ENCODE measurements around the gene WDFY4. TPM values are rescaled to one million over a fixed set of nuclear protein-coding genes. Genes with fewer than 3 reads are reported as not detected.

Gene WDFY4
- total and polyA plus RNA-seq, 9 of the 15 experiments (the other 6 are each of a cell fraction or from before 2014, with no cell fraction given): 0.01 to 0.02 (median 0.01) TPM; not detected in 6

- no peaks in the 10 kb centered on the region for H3K4me1 ChIP-seq (replicated peaks in 1 of 2; ENCODE audit: control insufficient read depth in 2 of 2, insufficient read depth in 2 of 2, low read length in 2 of 2)
- H3K9ac ChIP-seq (ENCODE audit: insufficient read depth in 1 of 2, low read depth in 2 of 2, low read length in 2 of 2): no peak overlapping the region
- H2AFZ ChIP-seq (ENCODE audit: low read depth, low read length): no peak overlapping the region
- H3K4me3 ChIP-seq: no peak overlapping the region
- H3K9me1 ChIP-seq (ENCODE audit: control insufficient read depth, insufficient read depth, low read length): no peaks in the 10 kb centered on the region
- H4K20me1 ChIP-seq (replicated peaks; ENCODE audit: control insufficient read depth, insufficient read depth, low read length): no peaks in the 10 kb centered on the region
- no peak overlapping the region for H3K4me2 ChIP-seq (ENCODE audit: insufficient read depth, low read length)
- TF ChIP-seq SRSF1 (IDR thresholded peaks at IDR 0.05; ENCODE audit: low read depth, low read length) (no peak), ZFX (CRISPR knock-in tag; IDR thresholded peaks at IDR 0.05) (no peak), RBFOX2 (IDR thresholded peaks at IDR 0.05; ENCODE audit: low read depth, low read length) (no peak), SIRT6 (IDR thresholded peaks at IDR 0.05; ENCODE audit: low read depth, low read length) (no peak), HSF4 (CRISPR knock-in tag; IDR thresholded peaks at IDR 0.05; ENCODE audit: borderline replicate concordance) (no peak), SRF (CRISPR knock-in tag; IDR thresholded peaks at IDR 0.05) (no peak), POLR2AphosphoS5 (IDR thresholded peaks at IDR 0.05; ENCODE audit: control insufficient read depth, insufficient read depth, low read depth, low read length) (no peak), ZNF175 (CRISPR knock-in tag; IDR thresholded peaks at IDR 0.05; ENCODE audit: low read depth) (no peak), FOXA1 (IDR thresholded peaks at IDR 0.05; ENCODE audit: borderline replicate concordance) (no peak), NEUROD1 (IDR thresholded peaks at IDR 0.05; ENCODE audit: borderline replicate concordance, low read depth, low read length, partially characterized antibody) (no peak)
- TF ChIP-seq, protein P1, sequence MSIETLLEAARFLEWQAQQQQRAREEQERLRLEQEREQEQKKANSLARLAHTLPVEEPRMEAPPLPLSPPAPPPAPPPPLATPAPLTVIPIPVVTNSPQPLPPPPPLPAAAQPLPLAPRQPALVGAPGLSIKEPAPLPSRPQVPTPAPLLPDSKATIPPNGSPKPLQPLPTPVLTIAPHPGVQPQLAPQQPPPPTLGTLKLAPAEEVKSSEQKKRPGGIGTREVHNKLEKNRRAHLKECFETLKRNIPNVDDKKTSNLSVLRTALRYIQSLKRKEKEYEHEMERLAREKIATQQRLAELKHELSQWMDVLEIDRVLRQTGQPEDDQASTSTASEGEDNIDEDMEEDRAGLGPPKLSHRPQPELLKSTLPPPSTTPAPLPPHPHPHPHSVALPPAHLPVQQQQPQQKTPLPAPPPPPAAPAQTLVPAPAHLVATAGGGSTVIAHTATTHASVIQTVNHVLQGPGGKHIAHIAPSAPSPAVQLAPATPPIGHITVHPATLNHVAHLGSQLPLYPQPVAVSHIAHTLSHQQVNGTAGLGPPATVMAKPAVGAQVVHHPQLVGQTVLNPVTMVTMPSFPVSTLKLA (conservative IDR thresholded peaks at IDR 0.05): no peak
- TF ChIP-seq, protein P2, sequence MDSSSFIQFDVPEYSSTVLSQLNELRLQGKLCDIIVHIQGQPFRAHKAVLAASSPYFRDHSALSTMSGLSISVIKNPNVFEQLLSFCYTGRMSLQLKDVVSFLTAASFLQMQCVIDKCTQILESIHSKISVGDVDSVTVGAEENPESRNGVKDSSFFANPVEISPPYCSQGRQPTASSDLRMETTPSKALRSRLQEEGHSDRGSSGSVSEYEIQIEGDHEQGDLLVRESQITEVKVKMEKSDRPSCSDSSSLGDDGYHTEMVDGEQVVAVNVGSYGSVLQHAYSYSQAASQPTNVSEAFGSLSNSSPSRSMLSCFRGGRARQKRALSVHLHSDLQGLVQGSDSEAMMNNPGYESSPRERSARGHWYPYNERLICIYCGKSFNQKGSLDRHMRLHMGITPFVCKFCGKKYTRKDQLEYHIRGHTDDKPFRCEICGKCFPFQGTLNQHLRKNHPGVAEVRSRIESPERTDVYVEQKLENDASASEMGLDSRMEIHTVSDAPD (CRISPR knock-in tag; IDR thresholded peaks at IDR 0.05): no peak
- H3K27me3 ChIP-seq (ENCODE audit: control insufficient read depth in 2 of 2, insufficient read depth in 2 of 2, low read length in 2 of 2): peaks cover 8 to 35% of the 10 kb centered on the region in 2 experiments; a peak in 4 of 5 replicates
- H3K9me3 ChIP-seq (replicated peaks; ENCODE audit: control insufficient read depth, insufficient read depth, low read depth, low read length): no peaks in the 10 kb centered on the region
- DNase-seq (ENCODE audit: extremely low read depth in 1 of 4, low spot score in 3 of 4): no peak
- intact Hi-C loops (cut with micrococcal nuclease) (no loop called here), in situ Hi-C loops (cut with MboI) (no loop called here)
- CTCF ChIA-PET (ENCODE audit: low intra/inter-chr PET ratio): no interaction called here
- no peak for FAIRE-seq
- POLR2A ChIA-PET: interaction anchor here (0.9 to 1.5 kb wide), 2 partner anchors 16 to 49 kb away, joined by 3 to 4 read pairs; no protein-coding TSS in a partner anchor
- no peak for ATAC-seq
- no peaks in the 10 kb centered on the region for H3K36me3 ChIP-seq (ENCODE audit: control insufficient read depth, insufficient read depth, low read length)
- H3K79me2 ChIP-seq (ENCODE audit: control insufficient read depth, insufficient read depth, low read length): no peaks in the 10 kb centered on the region
- WGBS (ENCODE audit: insufficient coverage, low coverage, missing lambda C conversion rate): 18% methylated on average over 1 of the region's 1 CpG
- H3K27ac ChIP-seq (ENCODE audit: extremely low read depth, low read depth, low read length): no peak overlapping the region
- no TSS peak for BruUV-seq (replicated peaks)
These were observed 213.8 kb downstream of the WDFY4 start for GRCh38 chr10:48898426-48898825.
